NCI-H460 (cell line): ENCODE results near the gene C2orf74. TPM values are rescaled to one million over a fixed set of nuclear protein-coding genes. Genes with fewer than 3 reads are reported as not detected.

Experiments
- DNase-seq: peaks from one replicate; pipeline ENCODE4 v3.0.0-alpha.2; 2016; ENCODE audit warnings: low read depth; ENCODE audit errors: extremely low read depth
- total RNA-seq: library from RNA; depleted of rRNA; stranded (reverse); fragments of >200 nt; shearing (Covaris generic); gene quantifications from 2 replicates; pipeline ENCODE4 v1.2.3, GENCODE V29; 2014; rRNA removed

C2orf74 gene
- total RNA-seq, 1 experiment from 2014 or later: 29.9 TPM

DNA sequence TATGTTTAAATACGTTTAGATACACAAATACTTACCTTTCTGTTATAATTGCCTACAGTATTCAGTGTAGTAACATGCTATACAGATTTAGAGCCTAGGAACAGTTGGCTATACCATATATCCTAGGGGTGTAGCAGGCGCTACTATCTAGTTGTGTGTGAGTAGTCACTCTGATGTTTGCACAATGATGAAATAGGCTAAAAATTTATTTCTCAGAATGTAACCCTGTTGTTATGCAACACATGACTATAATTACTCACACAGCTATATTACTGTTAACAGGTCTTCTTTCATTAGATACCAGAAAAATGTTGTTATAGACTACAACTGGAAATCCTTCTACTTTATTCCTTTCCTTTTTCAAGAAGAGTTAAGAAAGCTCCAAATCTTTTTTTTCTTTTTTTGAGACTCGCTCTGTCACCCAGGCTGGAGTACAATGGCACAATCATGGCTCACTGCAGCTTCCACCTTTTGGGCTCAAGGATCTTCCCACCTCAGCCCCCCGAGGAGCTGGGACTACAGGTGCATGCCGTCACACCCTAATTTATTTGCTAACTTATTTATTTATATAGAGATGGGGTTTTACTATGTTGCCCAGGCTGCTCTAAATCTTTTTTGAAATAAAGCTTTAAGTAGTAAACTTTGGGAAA lies 48.5 kb downstream of the C2orf74 start:
- peak; percentile 70 for DNase-seq

DNA sequence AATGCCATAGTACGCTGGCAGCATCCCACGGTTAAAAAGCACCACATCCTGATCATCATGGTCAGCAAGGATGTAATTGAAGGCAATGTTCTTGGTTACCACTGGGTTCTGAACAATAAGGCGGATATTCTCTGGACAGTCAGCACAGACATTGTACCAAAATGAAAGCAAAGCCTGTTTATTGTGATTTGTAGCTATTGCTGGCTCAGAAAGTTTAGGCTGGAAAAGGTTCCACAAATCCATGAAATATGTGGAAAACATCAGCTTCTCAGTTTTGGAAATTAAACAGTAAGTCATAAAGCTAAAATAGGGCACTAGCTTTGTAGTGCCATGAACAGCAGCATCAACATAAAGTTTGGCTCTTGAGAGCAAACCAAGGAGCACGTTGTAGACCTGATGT lies 52.2 kb downstream of the C2orf74 start:
- no peak for DNase-seq

Other genes with a start within 250 kb of the C2orf74 start
- gene PEX13, start 144.5 kb upstream of the C2orf74 start, total RNA-seq: 40.8 and 43.3 TPM in 2 replicates
- 8.2 and 10.2 TPM in 2 replicates for gene PUS10, start 143.9 kb upstream of the C2orf74 start, total RNA-seq
- 6.9 and 8.9 TPM in 2 replicates for gene SANBR, start 96.3 kb upstream of the C2orf74 start, total RNA-seq